Measurements from ENCODE around the gene SNX10. TPM values are rescaled to one million over a fixed set of nuclear protein-coding genes. Genes with fewer than 3 reads are reported as not detected.
"Not testable (repeated sequence)": the region's sequence is repeated elsewhere in the genome, so short reads cannot be mapped to it uniquely, and the experiment has no call there.

Gene SNX10
- total RNA-seq, 1 donor from 2014 or later = 13.8 TPM

- H3K27ac Mint-ChIP-seq (ENCODE audit: unreplicated experiment) = no peak overlapping the region
- no peak for DNase-seq (ENCODE audit: low spot score)
- no peaks in the 10 kb centered on the region for H3K27me3 Mint-ChIP-seq (ENCODE audit: unreplicated experiment)
- H3K36me3 Mint-ChIP-seq (ENCODE audit: low read depth, unreplicated experiment) = no peaks in the 10 kb centered on the region
- H3K4me1 Mint-ChIP-seq (ENCODE audit: unreplicated experiment) = no peaks in the 10 kb centered on the region
- H3K9me3 Mint-ChIP-seq (ENCODE audit: unreplicated experiment) = no peaks in the 10 kb centered on the region
- no peak overlapping the region for H3K4me3 Mint-ChIP-seq (ENCODE audit: unreplicated experiment)
- TF ChIP-seq, protein P1, sequence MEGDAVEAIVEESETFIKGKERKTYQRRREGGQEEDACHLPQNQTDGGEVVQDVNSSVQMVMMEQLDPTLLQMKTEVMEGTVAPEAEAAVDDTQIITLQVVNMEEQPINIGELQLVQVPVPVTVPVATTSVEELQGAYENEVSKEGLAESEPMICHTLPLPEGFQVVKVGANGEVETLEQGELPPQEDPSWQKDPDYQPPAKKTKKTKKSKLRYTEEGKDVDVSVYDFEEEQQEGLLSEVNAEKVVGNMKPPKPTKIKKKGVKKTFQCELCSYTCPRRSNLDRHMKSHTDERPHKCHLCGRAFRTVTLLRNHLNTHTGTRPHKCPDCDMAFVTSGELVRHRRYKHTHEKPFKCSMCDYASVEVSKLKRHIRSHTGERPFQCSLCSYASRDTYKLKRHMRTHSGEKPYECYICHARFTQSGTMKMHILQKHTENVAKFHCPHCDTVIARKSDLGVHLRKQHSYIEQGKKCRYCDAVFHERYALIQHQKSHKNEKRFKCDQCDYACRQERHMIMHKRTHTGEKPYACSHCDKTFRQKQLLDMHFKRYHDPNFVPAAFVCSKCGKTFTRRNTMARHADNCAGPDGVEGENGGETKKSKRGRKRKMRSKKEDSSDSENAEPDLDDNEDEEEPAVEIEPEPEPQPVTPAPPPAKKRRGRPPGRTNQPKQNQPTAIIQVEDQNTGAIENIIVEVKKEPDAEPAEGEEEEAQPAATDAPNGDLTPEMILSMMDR (IDR thresholded peaks at IDR 0.05; ENCODE audit: unreplicated experiment) = no peak
These were observed 11.6 kb upstream of the SNX10 start for GRCh38 chr7:26280097-26280496.

GRCh38 chr7:26280723-26281122 lies 10.9 kb upstream of the SNX10 start:
- Mint-ChIP-seq H3K36me3 (ENCODE audit: low read depth, unreplicated experiment) (no peaks in the 10 kb centered on the region), H3K4me1 (ENCODE audit: unreplicated experiment) (no peaks in the 10 kb centered on the region), H3K27me3 (ENCODE audit: unreplicated experiment) (no peaks in the 10 kb centered on the region), H3K27ac (ENCODE audit: unreplicated experiment) (no peak overlapping the region), H3K4me3 (ENCODE audit: unreplicated experiment) (no peak overlapping the region), H3K9me3 (ENCODE audit: unreplicated experiment) (no peaks in the 10 kb centered on the region)
- TF ChIP-seq, protein P1 (IDR thresholded peaks at IDR 0.05; ENCODE audit: unreplicated experiment) = no peak
- DNase-seq (ENCODE audit: low spot score) = no peak

DNA sequence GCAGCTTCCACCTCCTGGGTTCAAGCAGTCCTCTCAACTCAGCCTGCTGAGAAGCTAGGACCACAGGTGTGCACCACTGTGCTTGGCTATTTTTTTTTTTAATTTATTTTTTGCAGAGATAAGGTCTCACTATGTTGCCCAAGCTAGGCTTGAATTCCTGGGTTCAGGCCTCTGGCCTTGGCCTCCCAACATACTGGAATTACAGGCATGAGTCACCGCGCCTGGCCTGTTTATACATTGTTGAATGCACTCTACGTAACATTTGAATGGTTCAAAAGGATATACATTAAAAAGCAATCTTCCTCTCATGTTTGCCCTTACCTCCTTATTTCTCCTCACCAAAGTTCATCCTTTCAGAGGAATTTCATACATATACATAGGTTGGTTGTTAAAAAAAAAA lies 7.2 kb upstream of the SNX10 start:
- TF ChIP-seq, protein P1 (IDR thresholded peaks at IDR 0.05; ENCODE audit: unreplicated experiment) = no peak
- H3K36me3 Mint-ChIP-seq (ENCODE audit: low read depth, unreplicated experiment) = no peaks in the 10 kb centered on the region
- H3K27ac Mint-ChIP-seq (ENCODE audit: unreplicated experiment) = no peak overlapping the region

GRCh38 chr7:26284995-26285632 lies 6.5 kb upstream of the SNX10 start:
- DNase-seq (ENCODE audit: low spot score) = no peak
- Mint-ChIP-seq H3K4me1 (ENCODE audit: unreplicated experiment) (no peaks in the 10 kb centered on the region), H3K4me3 (ENCODE audit: unreplicated experiment) (no peak overlapping the region), H3K27ac (ENCODE audit: unreplicated experiment) (no peak overlapping the region), H3K36me3 (ENCODE audit: low read depth, unreplicated experiment) (no peaks in the 10 kb centered on the region), H3K9me3 (ENCODE audit: unreplicated experiment) (no peaks in the 10 kb centered on the region), H3K27me3 (ENCODE audit: unreplicated experiment) (no peaks in the 10 kb centered on the region)
- TF ChIP-seq, protein P1 (IDR thresholded peaks at IDR 0.05; ENCODE audit: unreplicated experiment) = no peak

More for the DNA sequence above, 7.2 kb upstream of the SNX10 start:
- Mint-ChIP-seq H3K4me1 (ENCODE audit: unreplicated experiment) (no peaks in the 10 kb centered on the region), H3K27me3 (ENCODE audit: unreplicated experiment) (no peaks in the 10 kb centered on the region), H3K4me3 (ENCODE audit: unreplicated experiment) (no peak overlapping the region), H3K9me3 (ENCODE audit: unreplicated experiment) (no peaks in the 10 kb centered on the region)
- no peak for DNase-seq (ENCODE audit: low spot score)

- H3K27me3 Mint-ChIP-seq (ENCODE audit: unreplicated experiment) = no peaks in the 10 kb centered on the region
- no peaks in the 10 kb centered on the region for H3K9me3 Mint-ChIP-seq (ENCODE audit: unreplicated experiment)
- H3K4me3 Mint-ChIP-seq (ENCODE audit: unreplicated experiment) = no peak overlapping the region
- DNase-seq (ENCODE audit: low spot score) = no peak
- H3K4me1 Mint-ChIP-seq (ENCODE audit: unreplicated experiment) = no peaks in the 10 kb centered on the region
- no peak overlapping the region for H3K27ac Mint-ChIP-seq (ENCODE audit: unreplicated experiment)
- no peaks in the 10 kb centered on the region for H3K36me3 Mint-ChIP-seq (ENCODE audit: low read depth, unreplicated experiment)
- TF ChIP-seq, protein P1 (IDR thresholded peaks at IDR 0.05; ENCODE audit: unreplicated experiment) = no peak
These were observed 5.5 kb upstream of the SNX10 start for GRCh38 chr7:26286157-26286556.

DNA sequence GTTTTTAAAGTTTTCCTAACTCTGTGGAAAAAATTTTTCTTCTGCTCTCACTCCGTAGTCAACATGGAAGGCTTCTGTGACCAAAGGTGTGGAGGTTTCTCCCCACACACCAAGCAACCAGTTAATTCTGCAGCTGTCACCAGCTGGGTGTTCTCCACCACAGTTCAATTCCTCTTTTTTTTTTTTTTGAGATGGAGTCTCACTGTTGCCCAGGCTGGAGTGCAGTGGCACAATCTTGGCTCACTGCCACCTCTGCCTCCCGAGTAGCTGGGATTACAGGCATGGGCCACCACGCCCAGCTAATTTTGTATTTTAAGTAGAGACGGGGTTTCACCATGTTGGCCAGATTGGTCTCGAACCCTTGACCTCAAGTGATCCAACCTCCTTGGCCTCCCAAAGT lies 3.5 kb upstream of the SNX10 start:
- not testable (repeated sequence) for H3K4me3 Mint-ChIP-seq (ENCODE audit: unreplicated experiment); H3K4me1 Mint-ChIP-seq (ENCODE audit: unreplicated experiment); H3K36me3 Mint-ChIP-seq (ENCODE audit: low read depth, unreplicated experiment); H3K9me3 Mint-ChIP-seq (ENCODE audit: unreplicated experiment); H3K27ac Mint-ChIP-seq (ENCODE audit: unreplicated experiment); H3K27me3 Mint-ChIP-seq (ENCODE audit: unreplicated experiment); DNase-seq (ENCODE audit: low spot score)

Measured in endothelial cell (in vitro differentiated cells).